NCI-H460 (cell line): ENCODE data around the gene AGBL3. TPM values are rescaled to one million over a fixed set of nuclear protein-coding genes. Genes with fewer than 3 reads are reported as not detected.

ENCODE experiments used
- DNase-seq: peaks from one replicate; pipeline ENCODE4 v3.0.0-alpha.2; 2016; ENCODE audit warnings: low read depth; ENCODE audit errors: extremely low read depth
- total RNA-seq: library from RNA; depleted of rRNA; stranded (reverse); fragments of >200 nt; shearing (Covaris generic); gene quantifications from 2 replicates; pipeline ENCODE4 v1.2.3, GENCODE V29; 2014; rRNA removed

The AGBL3 gene
- total RNA-seq, 1 experiment from 2014 or later, result 1.2 TPM

DNA sequence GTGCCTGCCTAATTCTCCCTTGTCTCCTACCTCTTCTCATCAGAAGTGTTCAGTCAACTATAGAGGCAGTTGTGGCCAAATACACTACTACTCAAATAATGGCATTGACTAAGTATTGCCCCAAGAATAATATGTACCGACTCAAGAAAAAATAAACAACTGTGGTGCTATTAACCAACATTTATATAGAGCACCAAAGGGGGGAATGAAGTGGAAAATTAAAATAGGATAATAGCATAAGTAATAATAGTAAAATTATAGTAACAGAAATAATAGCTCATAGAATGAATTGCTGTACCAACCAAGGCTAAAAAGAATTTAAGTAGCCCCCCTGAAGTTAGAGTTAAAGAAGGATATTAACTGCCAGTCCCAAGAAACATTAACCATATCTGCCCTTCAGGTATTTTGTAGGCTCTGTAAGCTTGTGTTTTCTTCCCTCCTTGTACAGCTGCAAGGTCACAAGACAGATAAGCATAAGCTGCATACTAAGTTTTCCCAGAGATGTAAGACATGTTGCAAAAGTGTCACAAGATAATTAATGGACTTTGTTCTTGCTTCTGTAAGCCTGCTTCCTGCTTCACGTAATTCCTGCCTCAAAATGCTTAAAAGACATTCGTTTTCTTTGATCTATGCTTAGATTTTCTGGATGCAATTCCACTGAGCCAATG lies 195.1 kb downstream of the AGBL3 start:
- DNase-seq, result no peak

DNA sequence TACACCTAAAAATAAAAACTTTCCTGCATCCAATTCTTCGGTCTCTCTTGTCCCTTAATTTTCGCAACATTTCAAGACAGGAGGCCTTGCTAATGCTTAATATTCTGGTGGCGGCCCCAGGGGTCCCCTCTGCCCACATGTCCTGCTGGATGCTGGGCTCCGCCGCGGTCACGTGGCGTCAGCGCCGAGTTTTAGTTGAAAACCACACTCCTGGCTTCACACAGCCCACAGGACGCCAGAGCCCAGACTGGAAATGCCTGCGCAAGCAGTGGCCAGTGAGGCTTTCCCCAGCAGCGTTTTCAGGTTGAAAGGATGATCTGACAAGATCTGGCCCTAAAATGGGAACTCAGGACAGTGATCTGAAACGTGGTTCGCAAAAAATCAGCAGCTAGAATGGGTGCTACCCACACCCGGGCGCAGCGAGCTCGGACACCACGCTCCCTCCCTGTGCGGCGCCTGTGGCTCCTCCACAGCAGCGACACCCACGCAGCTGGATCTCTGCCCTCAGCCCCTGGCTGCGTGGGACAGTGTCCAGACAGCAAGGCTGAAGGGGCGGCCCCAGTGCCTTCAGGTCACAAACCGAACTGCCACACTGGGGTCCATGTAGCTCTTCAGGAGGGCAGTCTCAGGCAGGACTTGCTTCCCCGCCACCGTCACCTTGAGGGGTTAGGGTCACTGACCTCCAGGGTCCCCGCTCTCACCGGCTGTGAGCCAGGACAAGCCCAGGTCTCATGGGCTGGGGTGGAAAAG lies 195.8 kb downstream of the AGBL3 start:
- DNase-seq, result no peak

DNA sequence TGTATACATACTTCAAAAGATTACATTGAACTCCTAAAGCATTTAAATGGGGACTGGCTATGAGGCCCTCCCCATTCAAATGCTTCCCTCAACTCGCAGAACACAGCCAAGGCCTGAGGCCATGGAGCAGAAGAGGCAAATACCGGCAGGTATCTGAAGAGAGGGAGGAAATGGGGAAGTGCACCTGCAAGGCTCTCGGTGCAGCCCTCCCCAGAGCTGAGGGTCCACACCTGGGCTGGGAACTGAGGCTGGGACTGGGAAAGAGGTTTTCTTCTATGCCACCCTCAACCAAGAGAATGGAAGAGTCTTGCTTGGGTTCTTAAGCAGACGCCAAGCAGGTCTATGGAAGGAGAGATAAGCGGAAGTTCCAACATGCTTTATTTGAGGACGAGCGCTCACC lies 197.2 kb downstream of the AGBL3 start:
- no peak for DNase-seq

DNA sequence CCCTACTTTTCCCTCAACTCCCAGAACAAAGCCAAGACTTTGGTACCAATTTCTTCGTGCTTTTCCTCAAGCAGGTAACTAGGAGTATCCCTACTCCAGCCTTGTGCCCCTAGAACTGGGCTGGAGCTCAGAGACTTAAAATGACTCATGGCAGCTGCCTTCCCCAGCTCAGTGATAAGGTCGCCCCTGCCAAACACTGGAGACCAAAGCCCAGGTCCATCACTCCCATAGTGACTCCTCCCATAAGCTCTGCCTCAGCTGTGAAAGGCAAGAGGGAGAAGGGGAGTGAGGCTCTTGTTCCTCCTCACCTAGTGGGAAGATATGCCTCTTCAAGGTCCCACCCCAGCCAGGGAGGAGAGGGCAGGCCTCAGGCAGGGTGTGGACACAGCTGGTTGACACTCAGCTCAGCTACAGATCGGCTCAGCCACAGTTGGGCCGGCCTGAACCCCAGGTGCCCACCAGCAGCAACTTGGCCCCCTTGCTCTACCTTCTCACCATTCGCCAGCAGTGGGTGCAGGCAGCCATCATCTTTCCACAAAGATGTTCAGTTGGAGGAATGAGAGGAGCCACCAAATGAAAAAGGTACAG lies 198.0 kb downstream of the AGBL3 start:
- DNase-seq, result no peak

Other genes with a start within 250 kb of the AGBL3 start
- 32.6 and 39.9 TPM in 2 replicates for gene CALD1, start 206.9 kb upstream of the AGBL3 start, total RNA-seq
- 0.89 and 1.3 TPM in 2 replicates for gene TMEM140, start 161.6 kb downstream of the AGBL3 start, total RNA-seq
- 57.1 and 64.8 TPM in 2 replicates for gene CYREN, start 184.2 kb downstream of the AGBL3 start, total RNA-seq
- 2.5 and 3.1 TPM in 2 replicates for gene WDR91, start 225.0 kb downstream of the AGBL3 start, total RNA-seq
- not detected in 2 replicates for gene STRA8, start 247.3 kb downstream of the AGBL3 start, total RNA-seq